Activated T-cell treated with anti-CD3 and anti-CD28 coated beads, Interleukin-2, amount 50 U/mL, for 72 hours (primary cell): ENCODE measurements around the gene KITLG. TPM values are rescaled to one million over a fixed set of nuclear protein-coding genes. Genes with fewer than 3 reads are reported as not detected.
"Not testable (repeated sequence)": the region's sequence is repeated elsewhere in the genome, so short reads cannot be mapped to it uniquely, and the experiment has no call there.

Source experiments
- ATAC-seq, 2 donors: fragments of 150-1000 bp; cut with Tn5 transposase; replicated peaks in 1 of 2; 2 replicates each; pipeline ENCODE4 v1.10.0; 2021; ENCODE audit warnings: moderate library complexity in 2 of 2, mild to moderate bottlenecking in 1 of 2
- DNase-seq, 2 donors: peaks; one replicate each; pipeline ENCODE4 v3.0.0; 2021 to 2022; ENCODE audit warnings: mixed read lengths in 1 of 2
- H3K27ac Mint-ChIP-seq: one replicate; pipeline ENCODE4 v1.8.0; 2022; ENCODE audit warnings: mild to moderate bottlenecking, moderate library complexity, mixed read lengths
- H3K27me3 Mint-ChIP-seq: one replicate; pipeline ENCODE4 v1.8.0; 2022; ENCODE audit warnings: low read depth, mixed read lengths
- H3K36me3 Mint-ChIP-seq, 2 donors: one replicate each; pipeline ENCODE4 v1.8.0; 2022; ENCODE audit warnings: mixed read lengths in 2 of 2, mild to moderate bottlenecking in 1 of 2; ENCODE audit not compliant: insufficient read depth in 2 of 2
- H3K4me1 Mint-ChIP-seq: one replicate; pipeline ENCODE4 v1.8.0; 2022; ENCODE audit warnings: low read depth, mixed read lengths
- H3K4me3 Mint-ChIP-seq, 2 donors: one replicate each; pipeline ENCODE4 v1.8.0; 2022; ENCODE audit warnings: mild to moderate bottlenecking in 2 of 2, mixed read lengths in 2 of 2, moderate library complexity in 2 of 2
- H3K9me3 Mint-ChIP-seq, 2 donors: one replicate each; pipeline ENCODE4 v1.8.0; 2022; ENCODE audit warnings: mixed read lengths in 2 of 2
- total RNA-seq, 2 donors: library from RNA; stranded (reverse); gene quantifications; one replicate each; pipeline ENCODE4 v1.2.3, GENCODE V29; 2022

KITLG gene
- total RNA-seq, 2 donors from 2014 or later, result 0.05 to 0.16 TPM

DNA sequence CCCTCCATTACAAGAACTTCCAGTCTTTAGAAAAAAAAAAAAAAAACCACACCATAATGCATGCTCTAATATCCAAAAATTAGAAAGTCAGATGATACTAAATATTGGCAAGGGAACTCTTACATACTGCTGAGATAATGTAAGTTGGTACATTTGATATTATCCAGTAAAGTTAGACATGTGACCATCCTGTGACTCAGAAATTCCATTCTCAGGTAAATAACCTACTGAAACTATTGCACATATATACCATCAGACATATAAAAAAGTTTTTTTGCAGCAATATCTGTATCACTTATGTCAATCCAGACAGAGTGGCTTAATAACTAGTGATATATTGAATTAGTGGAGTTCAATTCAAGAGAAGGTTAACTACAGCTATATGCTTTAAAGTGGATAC lies 63.5 kb downstream of the KITLG start:
- no peak for ATAC-seq
- Mint-ChIP-seq H3K9me3 (peaks cover 0 to 2% of the 10 kb centered on the region in 2 donors), H3K27ac (no peak overlapping the region), H3K36me3 (no peaks in the 10 kb centered on the region), H3K4me1 (no peaks in the 10 kb centered on the region), H3K4me3 (no peak overlapping the region), H3K27me3 (no peaks in the 10 kb centered on the region)
- DNase-seq, result no peak

- Mint-ChIP-seq H3K9me3 (peaks cover 0 to 2% of the 10 kb centered on the region in 2 donors), H3K27ac (no peak overlapping the region), H3K4me3 (no peak overlapping the region), H3K36me3 (no peaks in the 10 kb centered on the region), H3K27me3 (no peaks in the 10 kb centered on the region), H3K4me1 (no peaks in the 10 kb centered on the region)
- DNase-seq (no peak), ATAC-seq (no peak)
Measured at GRCh38 chr12:88510843-88511242, 69.4 kb downstream of the KITLG start.

DNA sequence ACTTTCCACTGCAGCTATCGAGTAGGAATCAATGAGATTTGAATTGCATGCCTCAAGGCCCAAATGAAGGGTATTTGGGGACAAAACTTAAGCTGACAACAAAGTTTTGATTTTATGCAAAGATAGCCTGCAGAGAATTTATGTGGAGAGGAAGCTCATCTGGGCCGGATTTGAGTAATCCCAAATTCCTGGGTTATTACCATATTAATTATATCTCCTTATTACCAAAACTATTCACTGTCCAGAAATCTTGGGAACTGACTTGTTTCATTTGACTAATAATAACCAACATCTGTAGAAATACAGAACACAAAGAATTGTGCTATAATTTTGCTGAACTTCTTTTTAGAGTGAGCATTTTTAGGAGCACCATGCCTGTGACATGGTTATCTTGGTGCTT lies 70.4 kb downstream of the KITLG start:
- no peak overlapping the region for H3K27ac Mint-ChIP-seq
- DNase-seq (no peak), ATAC-seq (no peak)
- H3K27me3 Mint-ChIP-seq, result no peaks in the 10 kb centered on the region
- H3K9me3 Mint-ChIP-seq, result peaks cover 0 to 2% of the 10 kb centered on the region in 2 donors
- H3K4me3 Mint-ChIP-seq, result no peak overlapping the region
- H3K36me3 Mint-ChIP-seq, result no peaks in the 10 kb centered on the region
- no peaks in the 10 kb centered on the region for H3K4me1 Mint-ChIP-seq

DNA sequence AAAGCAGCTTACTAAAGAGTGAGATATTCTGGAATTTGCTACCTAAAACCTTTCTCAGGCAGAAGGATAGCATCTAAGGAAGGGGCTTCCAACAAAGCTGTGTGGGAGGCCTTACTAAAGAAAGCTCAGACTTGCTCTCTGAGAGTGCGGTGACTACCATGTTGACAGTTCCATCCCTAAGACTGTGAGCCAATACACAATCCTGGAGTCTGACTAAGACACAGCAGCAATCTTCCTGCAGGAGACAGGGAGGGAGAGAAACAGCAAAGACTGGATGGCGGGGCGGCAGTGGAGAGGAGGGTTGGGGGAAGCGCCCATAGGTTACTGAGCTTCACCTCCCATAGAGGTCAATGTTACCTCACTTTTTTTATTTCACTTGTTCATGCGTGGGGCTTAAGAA lies 70.9 kb downstream of the KITLG start:
- Mint-ChIP-seq H3K27me3 (no peaks in the 10 kb centered on the region), H3K9me3 (peaks cover 0 to 2% of the 10 kb centered on the region in 2 donors), H3K4me1 (no peaks in the 10 kb centered on the region), H3K27ac (no peak overlapping the region), H3K36me3 (no peaks in the 10 kb centered on the region), H3K4me3 (no peak overlapping the region)
- DNase-seq, result no peak
- ATAC-seq, result no peak

DNA sequence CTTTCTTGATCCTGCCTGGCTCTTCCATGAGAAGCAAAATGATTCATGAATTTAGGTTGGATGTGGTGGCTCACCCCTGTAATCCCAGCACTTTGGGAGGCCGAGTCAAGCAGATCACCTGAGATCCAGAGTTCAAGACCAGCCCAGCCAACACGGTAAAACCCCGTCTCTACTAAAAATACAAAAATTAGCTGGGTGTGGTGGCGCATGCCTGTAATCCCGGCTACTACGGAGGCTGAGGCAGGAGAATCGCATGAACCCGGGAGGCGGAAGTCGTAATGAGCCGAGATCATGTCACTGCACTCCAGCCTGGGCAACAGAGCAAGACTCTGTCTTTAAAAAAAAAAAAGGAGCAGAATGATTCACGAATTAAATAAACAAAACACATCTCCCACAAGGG lies 72.4 kb downstream of the KITLG start:
- not testable (repeated sequence) for H3K9me3 Mint-ChIP-seq, DNase-seq, H3K27me3 Mint-ChIP-seq, H3K4me3 Mint-ChIP-seq, H3K36me3 Mint-ChIP-seq, H3K4me1 Mint-ChIP-seq, H3K27ac Mint-ChIP-seq, ATAC-seq

- H3K27me3 Mint-ChIP-seq, result no peaks in the 10 kb centered on the region
- DNase-seq, result no peak
- H3K4me3 Mint-ChIP-seq, result no peak overlapping the region
- no peaks in the 10 kb centered on the region for H3K4me1 Mint-ChIP-seq
- no peak for ATAC-seq
- H3K27ac Mint-ChIP-seq, result no peak overlapping the region
- H3K36me3 Mint-ChIP-seq, result no peaks in the 10 kb centered on the region
- H3K9me3 Mint-ChIP-seq, result no peaks in the 10 kb centered on the region
Measured at GRCh38 chr12:88507270-88507669, 73.0 kb downstream of the KITLG start.

- Mint-ChIP-seq H3K27ac (no peak overlapping the region), H3K9me3 (no peaks in the 10 kb centered on the region), H3K4me3 (no peak overlapping the region), H3K4me1 (no peaks in the 10 kb centered on the region), H3K36me3 (no peaks in the 10 kb centered on the region), H3K27me3 (no peaks in the 10 kb centered on the region)
- ATAC-seq (no peak), DNase-seq (no peak)
Measured at GRCh38 chr12:88505696-88506095, 74.6 kb downstream of the KITLG start.

DNA sequence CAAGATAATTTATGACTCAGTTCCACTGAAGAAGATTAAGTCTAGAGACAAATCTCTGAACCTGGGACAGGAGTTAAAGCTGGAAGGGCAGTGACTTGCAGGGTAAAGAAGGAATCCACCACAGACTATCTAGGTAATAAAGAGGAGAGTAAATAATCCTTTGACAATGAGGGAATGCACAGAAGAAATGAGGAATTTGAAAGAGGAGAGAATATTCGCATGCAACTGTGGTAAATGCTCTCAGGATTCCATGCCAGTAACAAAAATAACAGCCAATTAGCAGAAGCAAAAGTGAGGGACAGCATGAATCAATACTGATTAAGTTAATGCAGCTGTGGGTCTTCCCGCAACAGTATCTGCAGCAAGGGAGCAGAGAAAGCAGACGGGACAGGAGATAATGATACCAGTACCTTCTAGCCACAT lies 77.0 kb downstream of the KITLG start:
- H3K27me3 Mint-ChIP-seq, result no peaks in the 10 kb centered on the region
- no peaks in the 10 kb centered on the region for H3K4me1 Mint-ChIP-seq
- DNase-seq (no peak), ATAC-seq (no peak)
- H3K27ac Mint-ChIP-seq, result no peak overlapping the region
- peaks cover 0 to 5% of the 10 kb centered on the region in 2 donors for H3K9me3 Mint-ChIP-seq
- H3K36me3 Mint-ChIP-seq, result no peaks in the 10 kb centered on the region
- H3K4me3 Mint-ChIP-seq, result no peak overlapping the region

DNA sequence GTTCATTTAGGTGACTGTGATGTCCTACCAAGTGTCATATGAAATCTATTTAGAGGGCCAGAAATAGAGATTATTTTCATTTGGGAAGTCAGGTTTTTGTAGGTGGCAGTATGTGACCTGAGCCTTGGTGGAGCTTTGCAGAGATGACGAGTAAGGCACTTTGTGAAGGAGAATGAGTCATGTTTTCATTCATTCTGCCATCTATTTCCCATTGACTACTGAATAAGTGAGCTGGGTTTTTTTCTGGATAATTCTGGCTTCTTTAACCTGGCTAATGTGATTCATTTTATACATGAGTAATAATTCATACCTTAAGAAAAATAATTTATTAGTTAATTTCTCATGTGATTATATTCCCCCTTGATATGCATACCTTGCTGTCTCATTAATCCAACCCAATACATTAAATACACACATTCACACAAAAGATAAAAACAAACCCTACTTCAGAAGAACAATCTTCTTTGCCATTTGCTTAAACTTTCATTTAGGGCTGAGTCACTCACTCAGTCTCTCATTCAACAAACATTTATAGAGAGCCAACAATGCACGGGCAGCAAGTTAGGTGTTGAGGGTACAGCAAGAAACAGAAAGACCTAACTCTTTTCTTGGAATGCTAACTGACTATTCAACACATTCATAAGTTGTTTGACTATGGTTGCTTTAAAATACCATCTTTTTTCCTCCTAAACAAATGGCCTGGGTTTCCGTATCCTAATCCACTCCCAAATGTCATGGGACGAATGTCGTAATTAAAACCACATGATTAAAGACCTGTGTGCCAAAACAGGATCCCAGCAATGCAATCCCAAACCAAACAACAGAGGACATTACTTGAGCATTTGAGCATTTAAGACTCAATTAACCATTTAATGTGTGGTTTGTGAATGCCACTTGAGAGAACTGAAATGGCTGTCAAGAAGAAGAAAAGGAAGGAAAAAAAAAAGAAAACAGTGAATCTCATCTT lies 78.0 kb downstream of the KITLG start:
- ATAC-seq, result no peak
- no peaks in the 10 kb centered on the region for H3K27me3 Mint-ChIP-seq
- no peak overlapping the region for H3K4me3 Mint-ChIP-seq

DNA sequence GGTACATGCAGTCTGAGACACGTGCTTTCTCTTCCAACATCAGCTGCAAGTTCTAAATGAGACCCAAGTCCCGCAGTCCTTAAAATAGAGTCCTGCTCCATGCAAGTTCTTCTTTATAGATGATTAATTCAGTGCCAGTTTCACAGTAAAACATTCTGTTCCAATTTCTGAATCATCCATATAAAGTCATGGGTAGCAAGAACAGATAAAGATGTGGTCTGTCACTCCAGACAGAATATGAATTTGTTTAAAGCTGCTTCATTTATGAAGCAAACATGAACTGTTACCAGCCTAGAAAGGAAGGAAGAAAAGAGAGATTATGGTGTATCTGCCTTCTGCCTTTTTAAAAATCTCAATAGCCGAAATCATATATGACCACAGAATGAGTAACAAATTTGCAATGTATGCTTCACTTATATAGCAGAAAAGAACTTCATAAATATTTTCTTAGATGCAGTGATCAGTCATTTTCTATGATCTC lies 83.3 kb downstream of the KITLG start:
- ATAC-seq, result no peak
- no peaks in the 10 kb centered on the region for H3K36me3 Mint-ChIP-seq
- H3K4me3 Mint-ChIP-seq, result no peak overlapping the region
- no peak overlapping the region for H3K27ac Mint-ChIP-seq
- DNase-seq, result no peak
- peaks cover 0 to 5% of the 10 kb centered on the region in 2 donors for H3K9me3 Mint-ChIP-seq
- no peaks in the 10 kb centered on the region for H3K27me3 Mint-ChIP-seq
- H3K4me1 Mint-ChIP-seq, result no peaks in the 10 kb centered on the region

More for the DNA sequence above, 78.0 kb downstream of the KITLG start:
- H3K36me3 Mint-ChIP-seq, result no peaks in the 10 kb centered on the region
- no peak overlapping the region for H3K27ac Mint-ChIP-seq
- DNase-seq, result no peak
- H3K9me3 Mint-ChIP-seq, result peaks cover 0 to 5% of the 10 kb centered on the region in 2 donors
- H3K4me1 Mint-ChIP-seq, result no peaks in the 10 kb centered on the region

GRCh38 chr12:88496429-88496828 lies 83.8 kb downstream of the KITLG start:
- Mint-ChIP-seq H3K4me3 (no peak overlapping the region), H3K27me3 (no peaks in the 10 kb centered on the region), H3K4me1 (no peaks in the 10 kb centered on the region), H3K27ac (no peak overlapping the region), H3K9me3 (peaks cover 0 to 5% of the 10 kb centered on the region in 2 donors), H3K36me3 (no peaks in the 10 kb centered on the region)
- no peak for DNase-seq
- no peak for ATAC-seq

- Mint-ChIP-seq H3K4me3 (no peak overlapping the region), H3K9me3 (peaks cover 0 to 3% of the 10 kb centered on the region in 2 donors), H3K4me1 (no peaks in the 10 kb centered on the region), H3K27ac (no peak overlapping the region), H3K36me3 (no peaks in the 10 kb centered on the region), H3K27me3 (no peaks in the 10 kb centered on the region)
- DNase-seq, result no peak
- no peak for ATAC-seq
Measured at GRCh38 chr12:88495031-88495430, 85.2 kb downstream of the KITLG start.

GRCh38 chr12:88494520-88494919 lies 85.8 kb downstream of the KITLG start:
- Mint-ChIP-seq H3K9me3 (no peaks in the 10 kb centered on the region), H3K4me3 (no peak overlapping the region), H3K27ac (no peak overlapping the region), H3K4me1 (no peaks in the 10 kb centered on the region), H3K36me3 (no peaks in the 10 kb centered on the region), H3K27me3 (no peaks in the 10 kb centered on the region)
- DNase-seq (no peak), ATAC-seq (no peak)

GRCh38 chr12:88493636-88494035 lies 86.6 kb downstream of the KITLG start:
- no peak for ATAC-seq
- no peaks in the 10 kb centered on the region for H3K27me3 Mint-ChIP-seq
- no peak overlapping the region for H3K27ac Mint-ChIP-seq
- H3K4me3 Mint-ChIP-seq, result no peak overlapping the region
- H3K36me3 Mint-ChIP-seq, result no peaks in the 10 kb centered on the region
- no peaks in the 10 kb centered on the region for H3K4me1 Mint-ChIP-seq
- DNase-seq, result no peak
- no peaks in the 10 kb centered on the region for H3K9me3 Mint-ChIP-seq
